ENCODE data around the gene ACTL7A. TPM values are rescaled to one million over a fixed set of nuclear protein-coding genes. Genes with fewer than 3 reads are reported as not detected.
"Not testable (repeated sequence)": the region's sequence is repeated elsewhere in the genome, so short reads cannot be mapped to it uniquely, and the experiment has no call there.

Gene ACTL7A
- polyA plus RNA-seq, 1 donor = not detected

DNA sequence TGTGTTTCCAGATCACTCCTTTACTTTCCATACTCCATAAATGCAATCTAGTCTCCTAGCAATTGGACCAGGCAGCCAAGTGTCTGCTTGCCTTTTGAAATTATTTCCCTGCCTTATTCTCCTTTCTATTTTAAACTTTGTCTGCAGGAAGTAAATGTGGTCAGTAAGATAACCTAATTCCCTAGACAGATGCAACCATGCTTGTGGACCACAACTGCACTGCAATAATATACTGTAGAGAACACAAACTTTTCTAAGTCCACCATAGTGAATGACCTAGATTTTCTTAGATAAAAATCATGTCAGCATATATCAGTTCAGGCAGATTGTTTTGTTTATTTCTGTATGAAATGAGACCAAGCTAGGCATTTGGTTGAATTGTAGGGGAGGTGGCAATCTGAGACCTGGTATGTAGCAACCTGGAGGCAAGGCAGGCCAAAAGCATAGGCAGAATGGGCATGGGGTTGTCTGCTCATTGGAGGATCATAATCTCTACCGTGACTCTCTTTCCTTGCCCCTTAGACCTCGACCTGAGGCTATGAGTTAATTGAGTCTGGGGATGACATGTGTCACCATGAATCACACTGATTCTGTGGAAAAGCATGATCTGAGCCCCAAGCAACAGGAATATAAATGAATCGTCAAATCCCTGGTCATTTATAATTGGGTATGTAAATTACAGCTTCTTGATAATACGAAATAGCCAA is 27.0 kb upstream of the ACTL7A start:
- Histone ChIP-seq H3K36me3 (ENCODE audit: control insufficient read depth, insufficient read depth, low read length) (no peaks in the 10 kb centered on the region), H3K27me3 (ENCODE audit: control insufficient read depth, insufficient read depth, low read length) (peaks cover 2% of the 10 kb centered on the region), H3K27ac (ENCODE audit: low read length) (no peak overlapping the region), H3K9me3 (ENCODE audit: control insufficient read depth, low read depth, low read length) (no peaks in the 10 kb centered on the region), H3K4me3 (ENCODE audit: low read length) (no peak overlapping the region), H3K4me1 (ENCODE audit: control insufficient read depth, insufficient read depth, low read length) (no peaks in the 10 kb centered on the region)
- WGBS (ENCODE audit: insufficient coverage, low lambda C conversion rate) = 67% methylated on average over 2 of the region's 4 CpGs
- no peak for DNase-seq

DNA sequence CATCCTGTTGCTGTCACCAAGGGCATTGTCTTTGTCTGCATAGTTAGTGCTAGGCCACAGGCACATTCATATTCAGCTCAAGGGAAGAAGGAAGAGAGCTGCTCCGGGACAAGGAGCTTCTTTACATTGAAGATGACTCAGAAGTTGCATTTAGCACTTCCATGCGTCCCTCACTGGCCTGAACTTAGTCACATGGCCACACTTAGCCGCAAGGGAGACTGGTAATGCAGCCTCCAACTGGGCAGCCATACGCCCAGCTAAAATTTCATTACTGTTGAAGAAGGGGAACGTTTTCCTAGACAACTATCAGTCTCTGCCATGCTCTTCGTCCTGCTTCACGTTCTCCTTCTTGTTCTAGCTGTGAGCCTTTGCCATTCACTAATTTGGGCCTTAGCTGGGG is 26.2 kb upstream of the ACTL7A start:
- Histone ChIP-seq H3K4me3 (ENCODE audit: low read length) (no peak overlapping the region), H3K27me3 (ENCODE audit: control insufficient read depth, insufficient read depth, low read length) (peaks cover 2% of the 10 kb centered on the region), H3K36me3 (ENCODE audit: control insufficient read depth, insufficient read depth, low read length) (no peaks in the 10 kb centered on the region), H3K9me3 (ENCODE audit: control insufficient read depth, low read depth, low read length) (no peaks in the 10 kb centered on the region), H3K27ac (ENCODE audit: low read length) (no peak overlapping the region), H3K4me1 (ENCODE audit: control insufficient read depth, insufficient read depth, low read length) (no peaks in the 10 kb centered on the region)
- DNase-seq = no peak
- WGBS (ENCODE audit: insufficient coverage, low lambda C conversion rate) = no CpG with 5 or more reads among the region's 7 CpGs

DNA sequence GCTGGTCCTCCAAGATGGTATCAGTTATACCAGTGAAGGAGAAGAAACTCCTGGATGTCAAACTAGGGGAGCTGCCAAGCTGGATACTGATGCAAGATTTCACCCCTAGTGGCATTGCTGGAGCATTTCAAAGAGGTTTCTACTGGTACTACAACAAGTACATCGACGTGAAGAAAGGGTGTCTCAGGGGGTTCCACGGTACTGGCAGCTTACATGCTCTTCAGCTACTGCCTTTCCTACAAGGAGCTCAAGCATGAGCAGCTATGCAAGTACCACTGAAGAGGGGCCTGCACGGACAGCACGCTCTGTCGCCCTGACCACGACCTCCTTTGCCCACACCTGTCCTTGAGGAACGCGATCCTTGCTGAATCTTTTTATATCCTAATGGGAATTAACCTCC is 25.7 kb upstream of the ACTL7A start:
- Histone ChIP-seq H3K4me1 (ENCODE audit: control insufficient read depth, insufficient read depth, low read length) (no peaks in the 10 kb centered on the region), H3K9me3 (ENCODE audit: control insufficient read depth, low read depth, low read length) (no peaks in the 10 kb centered on the region), H3K4me3 (ENCODE audit: low read length) (no peak overlapping the region), H3K27me3 (ENCODE audit: control insufficient read depth, insufficient read depth, low read length) (no peaks in the 10 kb centered on the region), H3K27ac (ENCODE audit: low read length) (no peak overlapping the region), H3K36me3 (ENCODE audit: control insufficient read depth, insufficient read depth, low read length) (no peaks in the 10 kb centered on the region)
- no peak for DNase-seq
- no CpG with 5 or more reads among the region's 9 CpGs for WGBS (ENCODE audit: insufficient coverage, low lambda C conversion rate)

DNA sequence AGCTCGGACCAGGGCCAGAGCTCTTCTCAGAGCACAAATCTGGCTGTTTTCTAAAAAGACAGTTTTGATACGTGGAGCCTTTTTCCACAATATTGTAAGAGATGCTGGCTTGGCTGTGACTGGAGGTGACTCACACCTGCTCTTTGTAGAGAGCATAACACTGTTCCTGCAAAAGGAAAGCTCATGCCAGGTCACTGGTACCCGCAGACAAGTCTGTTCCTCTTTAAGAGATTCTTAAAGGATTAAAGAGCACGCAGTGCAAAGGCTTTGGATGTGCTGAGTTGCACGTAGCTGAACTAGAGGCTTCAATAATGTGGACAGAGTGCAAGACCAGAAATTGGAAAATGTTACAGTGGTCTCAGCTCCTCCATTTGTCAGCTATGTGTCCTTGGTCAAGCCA is 25.3 kb upstream of the ACTL7A start:
- Histone ChIP-seq H3K9me3 (ENCODE audit: control insufficient read depth, low read depth, low read length) (no peaks in the 10 kb centered on the region), H3K4me3 (ENCODE audit: low read length) (no peak overlapping the region), H3K36me3 (ENCODE audit: control insufficient read depth, insufficient read depth, low read length) (no peaks in the 10 kb centered on the region), H3K27me3 (ENCODE audit: control insufficient read depth, insufficient read depth, low read length) (no peaks in the 10 kb centered on the region), H3K4me1 (ENCODE audit: control insufficient read depth, insufficient read depth, low read length) (no peaks in the 10 kb centered on the region), H3K27ac (ENCODE audit: low read length) (no peak overlapping the region)
- no peak for DNase-seq
- no CpG with 5 or more reads among the region's 5 CpGs for WGBS (ENCODE audit: insufficient coverage, low lambda C conversion rate)

DNA sequence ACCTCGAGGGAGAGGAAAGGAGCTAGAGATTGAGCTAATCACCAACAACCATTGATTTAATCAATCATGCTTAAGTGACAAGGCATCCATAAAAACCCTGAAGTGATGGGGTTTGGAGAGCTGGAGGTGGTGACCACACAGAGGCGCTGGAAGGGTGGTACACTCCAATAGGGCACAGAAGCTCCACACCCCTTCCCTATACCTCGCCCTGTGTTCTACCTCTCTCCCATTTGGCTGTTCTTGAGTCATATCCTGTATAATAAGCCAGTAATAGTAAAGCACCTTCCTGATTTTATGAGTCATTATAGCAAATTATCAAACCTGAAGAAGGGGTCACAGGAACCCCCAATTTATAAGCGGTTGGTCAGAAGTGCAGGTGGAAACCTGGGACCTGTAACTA is 24.5 kb upstream of the ACTL7A start:
- Histone ChIP-seq H3K4me1 (ENCODE audit: control insufficient read depth, insufficient read depth, low read length) (no peaks in the 10 kb centered on the region), H3K9me3 (ENCODE audit: control insufficient read depth, low read depth, low read length) (no peaks in the 10 kb centered on the region)
- WGBS (ENCODE audit: insufficient coverage, low lambda C conversion rate) = no CpG with 5 or more reads among the region's 4 CpGs

DNA sequence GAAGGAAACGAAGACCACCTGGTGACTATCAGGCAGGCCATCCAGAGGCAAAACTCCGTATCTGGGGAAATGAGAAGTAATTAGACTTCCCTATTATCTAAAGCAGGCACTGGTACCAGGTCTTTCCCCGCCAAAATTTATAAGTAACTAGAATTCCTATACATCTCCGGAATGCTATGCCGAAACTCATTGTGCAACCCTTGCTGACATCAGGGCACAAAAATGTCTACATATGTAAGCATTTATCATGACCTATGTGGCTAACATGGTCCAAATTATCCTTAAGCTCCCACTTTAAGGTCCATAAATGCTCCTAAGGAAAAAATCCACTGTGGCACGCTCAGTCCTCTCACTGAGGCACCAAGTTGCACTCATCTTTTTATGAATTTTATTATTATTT is 24.0 kb upstream of the ACTL7A start:
- Histone ChIP-seq H3K4me3 (ENCODE audit: low read length) (no peak overlapping the region), H3K9me3 (ENCODE audit: control insufficient read depth, low read depth, low read length) (no peaks in the 10 kb centered on the region), H3K27me3 (ENCODE audit: control insufficient read depth, insufficient read depth, low read length) (no peaks in the 10 kb centered on the region), H3K4me1 (ENCODE audit: control insufficient read depth, insufficient read depth, low read length) (no peaks in the 10 kb centered on the region), H3K36me3 (ENCODE audit: control insufficient read depth, insufficient read depth, low read length) (no peaks in the 10 kb centered on the region), H3K27ac (ENCODE audit: low read length) (no peak overlapping the region)
- no peak for DNase-seq
- WGBS (ENCODE audit: insufficient coverage, low lambda C conversion rate) = 100% methylated on average over 1 of the region's 6 CpGs

More for the DNA sequence above, 24.5 kb upstream of the ACTL7A start:
- no peaks in the 10 kb centered on the region for H3K27me3 ChIP-seq (ENCODE audit: control insufficient read depth, insufficient read depth, low read length)
- DNase-seq = no peak
- H3K4me3 ChIP-seq (ENCODE audit: low read length) = no peak overlapping the region
- H3K27ac ChIP-seq (ENCODE audit: low read length) = no peak overlapping the region
- H3K36me3 ChIP-seq (ENCODE audit: control insufficient read depth, insufficient read depth, low read length) = no peaks in the 10 kb centered on the region

DNA sequence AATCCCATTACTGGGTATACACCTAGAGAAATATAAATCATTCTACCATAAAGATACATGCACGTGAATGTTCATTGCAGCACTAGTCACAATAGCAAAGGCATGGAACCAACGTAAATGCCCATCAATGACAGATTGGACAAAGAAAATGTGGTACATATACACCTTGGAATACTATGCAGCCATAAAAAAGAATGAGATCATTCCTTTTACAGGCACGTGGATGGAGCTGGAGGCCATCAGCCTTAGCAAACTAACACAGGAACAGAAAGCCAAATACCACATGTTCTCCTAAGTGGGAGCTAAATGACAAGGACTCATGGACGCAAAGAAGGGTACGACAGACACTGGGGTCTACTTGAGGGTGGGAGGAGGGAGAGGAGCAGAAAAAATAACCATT is 22.5 kb upstream of the ACTL7A start:
- not testable (repeated sequence) for H3K36me3 ChIP-seq (ENCODE audit: control insufficient read depth, insufficient read depth, low read length); H3K27me3 ChIP-seq (ENCODE audit: control insufficient read depth, insufficient read depth, low read length); H3K9me3 ChIP-seq (ENCODE audit: control insufficient read depth, low read depth, low read length); DNase-seq; H3K4me1 ChIP-seq (ENCODE audit: control insufficient read depth, insufficient read depth, low read length); H3K27ac ChIP-seq (ENCODE audit: low read length); H3K4me3 ChIP-seq (ENCODE audit: low read length)
- WGBS (ENCODE audit: insufficient coverage, low lambda C conversion rate) = 100% methylated on average over 4 of the region's 5 CpGs

DNA sequence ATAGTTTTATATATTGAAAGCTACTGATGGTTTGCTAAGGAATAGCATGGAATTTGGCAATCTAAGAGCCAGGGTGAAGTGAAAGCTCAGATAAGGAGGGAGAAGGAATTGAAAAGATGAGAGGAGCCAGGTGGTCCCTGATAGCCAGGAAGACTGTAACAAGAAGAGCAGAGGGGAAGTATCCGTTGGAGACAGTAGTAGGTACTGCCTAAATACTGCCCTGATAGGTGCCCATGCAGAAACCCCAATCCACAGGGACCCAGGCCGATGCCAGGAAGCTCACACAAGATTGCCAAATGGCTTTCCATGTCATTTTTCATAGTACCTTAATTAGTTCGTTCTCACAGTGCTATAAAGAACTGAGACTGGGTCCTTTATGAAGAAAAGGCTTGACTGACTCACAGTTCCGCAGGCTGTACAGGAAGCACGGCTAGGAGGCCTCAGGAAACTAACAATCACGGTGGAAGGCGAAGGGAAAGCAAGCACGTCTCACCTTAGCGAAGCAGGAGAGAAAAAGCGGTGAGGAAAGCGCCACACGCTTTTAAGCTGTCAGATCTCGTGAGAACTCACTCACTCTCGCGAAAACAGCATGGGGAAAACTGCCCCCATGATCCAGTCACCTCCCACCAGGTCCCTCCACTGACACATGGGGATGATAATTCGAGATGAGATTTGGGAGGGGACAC is 19.3 kb upstream of the ACTL7A start:
- Histone ChIP-seq H3K9me3 (ENCODE audit: control insufficient read depth, low read depth, low read length) (no peaks in the 10 kb centered on the region), H3K4me3 (ENCODE audit: low read length) (no peak overlapping the region), H3K27ac (ENCODE audit: low read length) (no peak overlapping the region), H3K36me3 (ENCODE audit: control insufficient read depth, insufficient read depth, low read length) (no peaks in the 10 kb centered on the region), H3K27me3 (ENCODE audit: control insufficient read depth, insufficient read depth, low read length) (no peaks in the 10 kb centered on the region), H3K4me1 (ENCODE audit: control insufficient read depth, insufficient read depth, low read length) (no peaks in the 10 kb centered on the region)
- DNase-seq = no peak
- no CpG with 5 or more reads among the region's 16 CpGs for WGBS (ENCODE audit: insufficient coverage, low lambda C conversion rate)

DNA sequence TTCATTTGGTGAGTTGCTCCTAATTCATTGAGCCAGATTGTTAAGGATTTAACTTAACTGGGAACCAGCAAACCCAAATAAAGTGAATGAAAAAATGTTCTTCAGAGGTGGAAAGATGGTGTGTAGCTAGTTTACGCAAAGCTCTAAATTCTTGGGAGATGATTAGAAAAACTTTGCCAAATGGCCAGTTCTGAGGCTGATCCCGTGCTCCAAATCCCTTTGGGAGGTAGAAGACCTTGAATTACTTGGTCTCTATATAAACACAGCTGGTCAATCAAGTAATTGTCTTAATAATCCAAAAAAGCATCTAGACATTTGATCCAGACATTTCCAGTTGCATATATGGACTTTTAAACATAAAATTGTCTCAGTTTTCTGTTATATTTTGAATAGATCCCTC is 17.7 kb upstream of the ACTL7A start:
- H3K9me3 ChIP-seq (ENCODE audit: control insufficient read depth, low read depth, low read length) = no peaks in the 10 kb centered on the region
- no peaks in the 10 kb centered on the region for H3K27me3 ChIP-seq (ENCODE audit: control insufficient read depth, insufficient read depth, low read length)
- no peak overlapping the region for H3K27ac ChIP-seq (ENCODE audit: low read length)
- no peak for DNase-seq
- H3K4me1 ChIP-seq (ENCODE audit: control insufficient read depth, insufficient read depth, low read length) = no peaks in the 10 kb centered on the region
- no peaks in the 10 kb centered on the region for H3K36me3 ChIP-seq (ENCODE audit: control insufficient read depth, insufficient read depth, low read length)
- no peak overlapping the region for H3K4me3 ChIP-seq (ENCODE audit: low read length)
- no CpG with 5 or more reads among the region's 2 CpGs for WGBS (ENCODE audit: insufficient coverage, low lambda C conversion rate)

DNA sequence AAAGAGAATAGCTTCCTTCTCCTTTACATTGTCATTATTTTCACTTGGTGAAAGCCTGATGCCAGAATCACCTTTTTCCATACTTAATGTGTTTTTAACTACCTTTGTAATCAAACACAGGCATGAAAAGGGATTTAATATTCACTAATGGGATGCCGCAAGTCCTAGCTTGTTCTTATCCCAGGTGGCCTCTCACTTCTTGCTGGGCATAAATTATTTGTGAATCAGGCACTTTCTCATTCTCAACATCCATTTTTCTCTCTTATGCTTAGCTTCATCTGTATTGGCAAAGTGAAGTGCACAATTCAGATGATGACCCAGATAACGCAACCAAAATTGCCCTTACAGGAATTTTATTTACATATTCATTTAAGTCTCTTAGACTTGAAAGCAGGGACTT is 17.2 kb upstream of the ACTL7A start:
- 20% methylated on average over 1 of the region's 2 CpGs for WGBS (ENCODE audit: insufficient coverage, low lambda C conversion rate)
- no peaks in the 10 kb centered on the region for H3K4me1 ChIP-seq (ENCODE audit: control insufficient read depth, insufficient read depth, low read length)
- no peak overlapping the region for H3K27ac ChIP-seq (ENCODE audit: low read length)
- no peak for DNase-seq
- no peaks in the 10 kb centered on the region for H3K36me3 ChIP-seq (ENCODE audit: control insufficient read depth, insufficient read depth, low read length)
- H3K4me3 ChIP-seq (ENCODE audit: low read length) = no peak overlapping the region
- no peaks in the 10 kb centered on the region for H3K27me3 ChIP-seq (ENCODE audit: control insufficient read depth, insufficient read depth, low read length)
- no peaks in the 10 kb centered on the region for H3K9me3 ChIP-seq (ENCODE audit: control insufficient read depth, low read depth, low read length)

DNA sequence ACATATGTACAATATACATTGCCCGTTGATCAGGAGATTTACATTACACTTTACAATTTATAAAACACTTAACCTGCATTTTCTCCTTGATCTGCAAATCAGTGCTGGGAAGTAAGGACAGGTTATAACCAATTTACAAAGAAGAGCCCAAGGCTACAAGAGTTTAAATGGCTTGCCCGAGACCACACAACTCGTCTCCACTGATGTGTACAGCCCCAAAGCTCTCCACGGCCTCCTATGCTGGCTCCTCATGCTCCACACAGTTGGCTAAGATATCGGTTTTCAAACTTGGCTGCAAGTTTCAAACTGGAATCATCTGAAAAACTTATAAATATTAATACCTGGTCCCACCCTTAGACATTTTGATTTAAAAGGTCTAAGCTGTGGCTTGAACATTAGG is 16.6 kb upstream of the ACTL7A start:
- Histone ChIP-seq H3K27me3 (ENCODE audit: control insufficient read depth, insufficient read depth, low read length) (no peaks in the 10 kb centered on the region), H3K36me3 (ENCODE audit: control insufficient read depth, insufficient read depth, low read length) (no peaks in the 10 kb centered on the region), H3K27ac (ENCODE audit: low read length) (no peak overlapping the region), H3K9me3 (ENCODE audit: control insufficient read depth, low read depth, low read length) (no peaks in the 10 kb centered on the region), H3K4me1 (ENCODE audit: control insufficient read depth, insufficient read depth, low read length) (no peaks in the 10 kb centered on the region), H3K4me3 (ENCODE audit: low read length) (no peak overlapping the region)
- DNase-seq = no peak
- no CpG with 5 or more reads among the region's 5 CpGs for WGBS (ENCODE audit: insufficient coverage, low lambda C conversion rate)
